Measurements from ENCODE around the gene RNASEH2B. TPM values are rescaled to one million over a fixed set of nuclear protein-coding genes. Genes with fewer than 3 reads are reported as not detected.

The RNASEH2B gene
- total and polyA plus RNA-seq, 2 of the 8 experiments (the other 6 are each of a cell fraction or from before 2014, with no cell fraction given): 19.3 to 43.9 TPM

DNA sequence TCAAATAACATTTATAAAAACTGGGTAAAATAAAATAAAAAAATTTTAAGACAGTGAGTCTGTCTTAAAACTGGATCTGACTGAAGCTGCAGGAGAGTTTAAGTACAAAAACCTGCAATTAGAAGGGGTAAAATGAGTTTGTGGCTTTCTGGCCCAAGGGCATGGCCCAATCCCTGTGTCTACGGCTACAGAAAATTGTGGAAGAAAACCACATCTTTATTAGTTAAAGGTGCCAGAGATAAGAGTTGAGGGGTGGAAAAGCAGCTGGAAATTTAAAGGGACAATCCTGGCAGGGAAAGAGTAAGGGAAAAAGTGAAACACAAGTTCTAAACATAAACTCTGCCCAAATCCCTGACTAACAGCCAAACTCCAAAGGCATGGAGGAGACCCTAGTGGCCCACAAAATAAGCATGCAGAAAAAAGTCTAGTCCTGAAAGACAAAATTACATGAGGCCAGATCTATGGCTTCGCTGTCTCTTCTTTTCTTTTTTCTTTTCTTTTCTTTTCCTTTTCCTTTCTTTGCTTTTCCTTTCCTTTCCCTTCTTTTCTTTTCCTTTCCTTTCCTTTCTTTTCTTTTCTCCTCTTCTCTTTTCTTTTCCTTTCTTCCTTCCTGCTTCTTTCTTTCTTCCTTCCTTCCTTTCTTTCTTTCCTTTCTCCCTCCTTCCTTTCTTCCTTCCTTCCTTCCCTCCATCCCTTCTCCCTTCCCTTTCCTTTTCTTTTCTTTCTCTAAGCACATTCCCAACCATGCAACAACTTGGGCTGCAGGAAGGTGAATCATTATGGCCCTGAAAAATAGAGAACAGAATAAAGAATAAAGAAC, 42.6 kb upstream of the RNASEH2B start:
- WGBS, 2 experiments (ENCODE audit: extremely low coverage in 1 of 2, insufficient coverage in 1 of 2, insufficient read length in 1 of 2, insufficient replicate concordance in 2 of 2, low coverage in 1 of 2, low lambda C conversion rate in 2 of 2, missing lambda C conversion rate in 1 of 2): 92% methylated on average over 2 of the region's 2 CpGs; no CpG with 5 or more reads in 1 of the 2 experiments
- POLR2A ChIA-PET (ENCODE audit: partially characterized antibody): no interaction called here

More for the DNA sequence above, 42.6 kb upstream of the RNASEH2B start:
- H3K9me3 ChIP-seq (ENCODE audit: insufficient read depth in 2 of 2, low read depth in 1 of 2, low read length in 1 of 2): no peaks in the 10 kb centered on the region
- H4K8ac ChIP-seq (ENCODE audit: extremely low read depth, insufficient read depth, low read length): no peak overlapping the region
- H4K91ac ChIP-seq (replicated peaks; ENCODE audit: insufficient read length, low read length): no peak overlapping the region
- no peak overlapping the region for H3K9ac ChIP-seq (replicated peaks in 1 of 4; ENCODE audit: extremely low read depth in 1 of 4, low read depth in 3 of 4, low read length in 3 of 4)
- no peaks in the 10 kb centered on the region for H3K27me3 ChIP-seq (replicated peaks in 1 of 4; ENCODE audit: control insufficient read depth in 3 of 4, extremely low read depth in 1 of 4, insufficient read depth in 3 of 4, low read length in 3 of 4)
- H3K4me1 ChIP-seq (replicated peaks in 1 of 4; ENCODE audit: control insufficient read depth in 3 of 4, insufficient read depth in 4 of 4, low read length in 3 of 4): no peaks in the 10 kb centered on the region
- H2AFZ ChIP-seq (ENCODE audit: low read length): no peak overlapping the region
- no peak for DNase-seq (ENCODE audit: low read depth in 1 of 2, low spot score in 2 of 2)
- H2AK5ac ChIP-seq (ENCODE audit: low read depth, low read length): no peak overlapping the region
- no peak overlapping the region for H3K14ac ChIP-seq (ENCODE audit: insufficient read length)
- H2BK120ac ChIP-seq (replicated peaks; ENCODE audit: low read depth, low read length): no peak overlapping the region
- no peak overlapping the region for H3K4me3 ChIP-seq (ENCODE audit: extremely low read depth in 1 of 4, insufficient read depth in 2 of 4, low read depth in 3 of 4, low read length in 4 of 4)
- no peak overlapping the region for H3K4me2 ChIP-seq (ENCODE audit: insufficient read depth in 1 of 2, low read depth in 2 of 2, low read length in 2 of 2)
- H2BK12ac ChIP-seq (ENCODE audit: low read depth, low read length): no peak overlapping the region
- H3K18ac ChIP-seq (ENCODE audit: extremely low read depth, low read length): no peak overlapping the region
- H3K4ac ChIP-seq (replicated peaks; ENCODE audit: insufficient read length, low read depth, low read length): no peak overlapping the region
- H2BK20ac ChIP-seq (ENCODE audit: low read length): no peak overlapping the region
- no peak overlapping the region for H3K27ac ChIP-seq (ENCODE audit: low read depth, low read length)
- no peak for FAIRE-seq
- H3K79me1 ChIP-seq (ENCODE audit: low read depth, low read length): no peaks in the 10 kb centered on the region
- H2BK5ac ChIP-seq (ENCODE audit: low read depth, low read length): no peak overlapping the region
- no peak for TF ChIP-seq POLR2A (IDR thresholded peaks at IDR 0.05; ENCODE audit: control extremely low read depth in 1 of 2, low read depth in 2 of 2, low read length in 2 of 2)
- no peak for TF ChIP-seq CTBP2 (IDR thresholded peaks at IDR 0.05; ENCODE audit: borderline replicate concordance, insufficient read depth, insufficient read length, low read length)
- TF ChIP-seq KDM1A (IDR thresholded peaks at IDR 0.05; ENCODE audit: borderline replicate concordance, low read length): no peak
- no peak for TF ChIP-seq TCF12 (IDR thresholded peaks at IDR 0.05; ENCODE audit: low read depth, low read length)
- TF ChIP-seq SIX5 (IDR thresholded peaks at IDR 0.05; ENCODE audit: low read depth, low read length): no peak
- no peak for TF ChIP-seq HDAC2 (IDR thresholded peaks at IDR 0.05; ENCODE audit: borderline replicate concordance in 1 of 2, low read depth in 2 of 2, low read length in 2 of 2)
- no peak for TF ChIP-seq TEAD4 (IDR thresholded peaks at IDR 0.05; ENCODE audit: low read depth, low read length)
- TF ChIP-seq SP2 (IDR thresholded peaks at IDR 0.05; ENCODE audit: low read length): no peak
- no peak for TF ChIP-seq TAF1 (IDR thresholded peaks at IDR 0.05; ENCODE audit: low read depth, low read length)
- TF ChIP-seq CBX5 (IDR thresholded peaks at IDR 0.05; ENCODE audit: low read depth, low read length): no peak
- TF ChIP-seq RXRA (IDR thresholded peaks at IDR 0.05; ENCODE audit: insufficient read depth, low read depth, low read length): no peak
- no peak for TF ChIP-seq RFX5 (IDR thresholded peaks at IDR 0.05; ENCODE audit: borderline replicate concordance, low read depth, low read length)
- TF ChIP-seq CBX8 (IDR thresholded peaks at IDR 0.05; ENCODE audit: borderline replicate concordance, low read depth, low read length): no peak
- no peak for TF ChIP-seq SP1 (IDR thresholded peaks at IDR 0.05; ENCODE audit: low read depth, low read length)
- H3K56ac ChIP-seq (replicated peaks; ENCODE audit: insufficient read length, low read depth, low read length): no peak overlapping the region
- H2BK15ac ChIP-seq (ENCODE audit: low read length): no peak overlapping the region
- no peaks in the 10 kb centered on the region for H3K79me2 ChIP-seq (ENCODE audit: control insufficient read depth in 1 of 2, insufficient read depth in 2 of 2, low read length in 2 of 2)
- no peak overlapping the region for H3K23ac ChIP-seq (ENCODE audit: insufficient read length)
- H4K5ac ChIP-seq (ENCODE audit: insufficient read length, low read depth, low read length): no peak overlapping the region
- H3K23me2 ChIP-seq (ENCODE audit: low read depth, low read length): no peaks in the 10 kb centered on the region; the same call in 1 of the 2 replicates
- H4K20me1 ChIP-seq (replicated peaks in 1 of 2; ENCODE audit: control insufficient read depth in 1 of 2, insufficient read depth in 2 of 2, low read length in 2 of 2): no peaks in the 10 kb centered on the region
- CTCF ChIA-PET (ENCODE audit: partially characterized antibody): interaction anchor here (0.7 to 1.5 kb wide), 2 partner anchors 24 to 107 kb away, joined by 3 to 5 read pairs; no protein-coding TSS in a partner anchor
- no peaks in the 10 kb centered on the region for H3K36me3 ChIP-seq (ENCODE audit: control insufficient read depth in 2 of 4, insufficient read depth in 4 of 4, low read length in 3 of 4)

Measured in H1 (cell line).